GM12873 (cell line): ENCODE data around the gene RAB17.

ENCODE experiments used
- TF ChIP-seq, protein P1 (sequence below): IDR thresholded peaks from 2 replicates; pipeline ENCODE4 v1.5.1; 2012; ENCODE audit warnings: low read depth, mild to moderate bottlenecking, moderate library complexity, low read length, control low read depth; ENCODE audit not compliant: insufficient read depth; ENCODE audit errors: missing control alignments

The RAB17 gene

DNA sequence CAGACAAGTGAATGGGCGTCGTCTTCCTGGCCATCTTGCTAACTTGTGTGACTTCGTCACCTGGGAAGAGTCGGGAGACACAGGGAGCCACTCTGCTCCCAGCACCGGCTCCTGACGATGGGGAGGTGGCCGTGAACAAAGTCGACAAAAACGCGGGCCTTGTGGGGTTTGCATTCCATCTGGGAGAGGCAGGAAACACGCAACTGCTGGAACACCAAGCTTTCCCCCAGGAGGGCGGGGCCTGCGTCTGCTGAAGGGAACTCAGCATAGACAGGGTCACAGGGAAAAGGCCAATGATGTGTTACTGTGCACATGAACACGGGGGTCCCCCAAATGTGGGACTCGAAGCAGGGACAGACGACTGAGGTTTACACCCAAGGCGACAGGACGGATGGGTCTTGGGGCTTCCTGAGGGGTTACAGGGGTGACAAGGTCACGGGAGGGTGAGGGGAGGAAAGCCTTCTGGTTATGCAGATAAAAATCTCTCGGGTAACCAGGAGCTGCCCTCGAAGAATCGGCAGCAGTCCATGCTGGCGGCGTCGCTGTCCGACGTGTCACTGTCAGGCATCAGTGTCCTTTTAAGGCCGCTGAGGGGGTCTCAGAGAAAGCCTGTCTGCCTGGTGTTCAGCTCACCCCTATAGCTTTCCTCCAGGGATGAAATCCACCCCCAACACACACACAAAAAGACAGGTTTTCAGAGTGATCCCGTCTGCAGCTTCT, 52.4 kb downstream of the RAB17 start:
- TF ChIP-seq, protein P1, sequence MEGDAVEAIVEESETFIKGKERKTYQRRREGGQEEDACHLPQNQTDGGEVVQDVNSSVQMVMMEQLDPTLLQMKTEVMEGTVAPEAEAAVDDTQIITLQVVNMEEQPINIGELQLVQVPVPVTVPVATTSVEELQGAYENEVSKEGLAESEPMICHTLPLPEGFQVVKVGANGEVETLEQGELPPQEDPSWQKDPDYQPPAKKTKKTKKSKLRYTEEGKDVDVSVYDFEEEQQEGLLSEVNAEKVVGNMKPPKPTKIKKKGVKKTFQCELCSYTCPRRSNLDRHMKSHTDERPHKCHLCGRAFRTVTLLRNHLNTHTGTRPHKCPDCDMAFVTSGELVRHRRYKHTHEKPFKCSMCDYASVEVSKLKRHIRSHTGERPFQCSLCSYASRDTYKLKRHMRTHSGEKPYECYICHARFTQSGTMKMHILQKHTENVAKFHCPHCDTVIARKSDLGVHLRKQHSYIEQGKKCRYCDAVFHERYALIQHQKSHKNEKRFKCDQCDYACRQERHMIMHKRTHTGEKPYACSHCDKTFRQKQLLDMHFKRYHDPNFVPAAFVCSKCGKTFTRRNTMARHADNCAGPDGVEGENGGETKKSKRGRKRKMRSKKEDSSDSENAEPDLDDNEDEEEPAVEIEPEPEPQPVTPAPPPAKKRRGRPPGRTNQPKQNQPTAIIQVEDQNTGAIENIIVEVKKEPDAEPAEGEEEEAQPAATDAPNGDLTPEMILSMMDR: no peak

DNA sequence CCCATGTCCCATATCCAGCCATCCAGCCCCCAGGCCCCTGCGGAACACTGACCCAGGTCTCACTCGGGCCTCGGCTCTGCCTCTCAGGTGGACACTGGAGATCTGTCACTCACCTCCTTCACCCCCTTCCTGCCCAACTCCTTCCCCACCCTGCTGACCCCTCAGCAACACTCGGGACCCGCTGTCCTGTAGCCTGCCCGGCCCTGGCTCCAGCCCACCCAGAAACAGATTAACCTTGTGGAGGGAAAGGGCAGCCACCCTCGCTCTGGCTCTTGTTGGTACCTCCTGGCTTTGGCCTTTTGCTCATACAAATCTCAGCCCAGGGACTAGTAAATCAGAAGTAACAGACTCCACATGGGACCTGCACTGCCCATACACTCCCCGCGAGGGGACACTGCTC, 53.9 kb downstream of the RAB17 start:
- TF ChIP-seq, protein P1: no peak

DNA sequence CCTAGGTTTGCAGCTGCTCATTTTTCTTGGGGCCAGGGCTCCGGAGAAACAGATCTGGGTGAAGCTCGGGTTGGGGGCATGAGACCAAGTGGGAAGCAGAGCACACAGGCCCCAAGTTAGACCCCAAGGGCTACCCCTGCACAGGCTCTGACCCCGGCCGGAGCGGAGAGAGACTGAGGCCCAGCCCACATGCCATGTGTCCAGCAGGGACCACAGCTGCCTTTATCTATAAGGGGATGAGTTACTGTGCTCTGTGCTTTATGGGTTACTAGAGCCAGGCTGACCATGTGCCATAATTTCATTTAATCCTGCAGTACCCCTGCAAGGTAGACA, 54.5 kb downstream of the RAB17 start:
- TF ChIP-seq, protein P1: no peak

DNA sequence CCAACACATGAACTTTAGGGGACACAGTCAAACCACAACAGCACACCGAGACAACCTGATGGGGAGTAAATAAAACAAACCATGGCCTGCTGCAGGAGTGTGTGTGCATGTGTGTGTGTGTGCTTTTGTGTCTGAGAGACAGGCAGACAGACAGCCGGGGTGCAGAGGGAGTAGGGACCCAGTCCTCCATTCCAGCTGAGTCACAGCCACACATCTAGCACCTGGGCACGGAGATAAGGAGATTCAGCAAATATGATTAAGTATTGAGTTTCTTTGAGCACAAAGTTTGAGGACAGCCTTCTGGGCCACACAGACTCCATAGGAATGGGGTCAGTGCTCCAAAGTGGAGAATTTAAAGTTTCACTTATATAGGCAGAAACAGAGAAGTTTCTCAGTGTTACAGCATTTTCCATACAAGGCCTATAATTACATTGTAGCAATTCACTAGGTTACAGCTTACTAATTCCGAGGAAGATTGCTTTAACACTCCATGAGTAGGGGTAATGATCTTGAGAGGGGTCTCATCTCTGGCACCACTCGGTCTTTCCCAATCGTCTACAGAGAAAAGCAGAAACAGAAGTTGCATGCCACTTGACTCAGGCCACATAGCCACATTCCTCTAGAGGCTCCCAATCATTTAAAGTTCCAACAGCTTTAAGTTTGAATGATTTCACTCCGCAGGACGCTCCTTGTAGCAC, 55.0 kb downstream of the RAB17 start:
- TF ChIP-seq, protein P1: no peak

DNA sequence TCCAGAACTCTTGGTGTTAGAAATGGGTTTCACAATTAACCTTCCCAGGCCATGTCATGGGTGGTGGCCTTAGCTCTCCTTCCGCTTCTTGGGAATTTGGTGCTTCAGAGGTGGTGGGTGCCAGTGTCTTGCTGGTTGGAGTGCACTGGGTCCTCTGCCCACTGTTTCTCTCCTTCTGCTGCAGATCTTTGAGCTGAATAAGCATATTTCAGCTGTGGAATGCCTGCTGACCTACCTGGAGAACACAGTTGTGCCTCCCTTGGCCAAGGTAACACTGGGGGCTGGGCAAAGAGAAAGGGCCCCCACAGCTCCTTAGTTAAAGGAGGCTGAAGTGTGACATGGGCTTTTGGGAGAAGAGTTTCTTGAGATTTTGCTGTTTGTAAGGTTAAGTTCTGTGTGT, 56.2 kb downstream of the RAB17 start:
- TF ChIP-seq, protein P1: no peak

DNA sequence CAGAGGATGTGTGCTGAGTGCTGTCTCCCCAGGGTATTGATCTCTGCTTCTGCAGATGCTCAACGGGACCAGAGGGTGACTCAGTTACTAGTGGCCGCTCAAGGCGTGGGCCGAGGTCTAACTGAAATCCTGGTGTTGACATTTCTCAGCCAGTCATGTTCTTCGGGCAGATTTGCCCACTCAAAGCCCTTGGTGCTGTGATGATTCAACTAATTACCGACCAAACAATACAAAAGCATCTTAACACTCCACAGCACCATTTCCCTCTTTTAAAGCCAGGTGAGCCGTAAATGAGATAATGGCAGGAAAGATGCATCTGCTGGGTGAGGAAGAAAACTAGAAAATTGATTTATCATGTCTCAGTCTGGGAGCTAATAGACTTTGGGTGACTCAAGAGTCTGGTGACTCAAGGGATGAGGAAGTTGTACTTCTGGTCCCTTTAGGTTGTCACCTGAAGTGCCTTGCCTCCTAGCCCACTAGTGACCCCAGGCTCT, 56.8 kb downstream of the RAB17 start:
- TF ChIP-seq, protein P1: no peak

DNA sequence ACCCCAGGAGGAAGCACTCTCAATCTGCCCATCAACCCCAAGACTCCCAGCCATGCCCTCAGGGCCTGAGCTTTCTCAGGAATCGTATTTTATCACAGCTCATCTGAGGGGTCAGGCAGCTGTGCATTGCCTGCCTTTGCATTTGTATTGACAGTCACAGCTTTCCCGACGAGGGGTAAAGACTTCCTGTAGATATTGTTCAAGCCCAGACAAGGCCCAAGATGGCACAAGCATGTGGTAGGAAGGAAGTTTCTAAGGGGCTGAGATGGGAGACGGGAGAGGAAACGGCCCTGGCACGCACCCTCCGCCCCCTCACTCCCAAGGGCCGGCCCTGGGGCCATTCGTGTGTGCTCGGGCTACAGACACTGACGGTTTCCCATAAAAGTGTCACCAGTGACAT, 58.4 kb downstream of the RAB17 start:
- TF ChIP-seq, protein P1: no peak
